ENCODE data around the gene EOLA2.
"Not testable (repeated sequence)": the region's sequence is repeated elsewhere in the genome, so short reads cannot be mapped to it uniquely, and the experiment has no call there.

Gene EOLA2

DNA sequence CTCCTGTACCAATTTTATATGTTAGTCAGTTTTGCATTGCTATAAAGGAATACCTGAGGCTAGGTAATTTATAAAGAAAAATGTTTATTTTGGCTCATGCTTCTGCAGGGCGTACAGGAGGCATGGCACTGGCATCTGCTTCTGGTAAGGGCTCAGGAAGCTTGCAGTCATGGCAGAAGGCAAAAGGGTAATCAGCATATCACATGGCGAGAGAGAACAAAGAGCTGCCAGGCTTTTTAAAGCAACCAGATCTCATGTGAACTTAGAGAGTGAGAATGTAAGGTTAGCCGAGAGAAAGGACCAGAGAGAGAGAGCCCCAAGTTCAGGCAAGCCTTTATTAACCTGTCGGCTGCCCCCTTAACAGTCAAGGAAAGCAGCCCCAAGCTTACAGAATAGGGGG is 14.5 kb downstream of the EOLA2 start:
- H3K27ac Mint-ChIP-seq; H3K9me3 Mint-ChIP-seq; H3K4me3 Mint-ChIP-seq; H3K36me3 Mint-ChIP-seq (ENCODE audit: low read depth); H3K4me1 Mint-ChIP-seq; H3K27me3 Mint-ChIP-seq (ENCODE audit: low read depth, poor library complexity); DNase-seq: not testable (repeated sequence)

DNA sequence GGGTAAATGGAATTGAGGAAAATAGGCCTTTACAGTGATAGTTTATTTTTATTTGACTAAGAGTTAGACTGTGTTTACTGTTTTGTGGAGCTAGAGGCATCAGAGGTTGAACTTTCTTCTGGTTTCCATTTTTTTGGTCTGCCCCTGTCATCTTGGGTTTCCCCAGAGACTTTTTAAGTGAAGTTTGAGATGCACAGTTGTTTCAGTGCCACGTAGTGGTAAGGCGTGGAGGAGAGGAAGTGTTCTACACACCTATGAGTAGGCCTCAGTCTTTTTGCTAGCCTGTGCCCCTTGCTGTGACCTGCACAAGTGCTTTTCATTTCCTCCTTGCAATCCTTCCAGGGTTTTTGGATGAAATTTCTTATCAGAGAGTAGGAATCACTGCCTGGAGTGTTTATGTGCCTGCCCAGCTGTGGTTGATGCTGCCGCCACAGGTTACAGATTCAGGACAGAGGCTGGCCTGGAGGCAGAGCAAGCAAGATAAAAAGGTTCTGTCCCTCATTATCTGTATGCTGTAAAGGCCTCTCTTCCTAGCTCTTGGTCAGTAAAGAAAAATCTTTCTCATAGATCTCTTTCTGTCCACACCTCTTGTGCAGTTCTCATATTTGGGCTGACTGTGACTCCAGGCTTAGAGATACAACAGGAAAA is 21.4 kb downstream of the EOLA2 start:
- no peaks in the 10 kb centered on the region for H3K36me3 Mint-ChIP-seq (ENCODE audit: low read depth)
- H3K4me3 Mint-ChIP-seq, result no peak overlapping the region
- peaks cover 22% of the 10 kb centered on the region for H3K9me3 Mint-ChIP-seq
- no peaks in the 10 kb centered on the region for H3K27me3 Mint-ChIP-seq (ENCODE audit: low read depth, poor library complexity)
- TF ChIP-seq, protein P1, sequence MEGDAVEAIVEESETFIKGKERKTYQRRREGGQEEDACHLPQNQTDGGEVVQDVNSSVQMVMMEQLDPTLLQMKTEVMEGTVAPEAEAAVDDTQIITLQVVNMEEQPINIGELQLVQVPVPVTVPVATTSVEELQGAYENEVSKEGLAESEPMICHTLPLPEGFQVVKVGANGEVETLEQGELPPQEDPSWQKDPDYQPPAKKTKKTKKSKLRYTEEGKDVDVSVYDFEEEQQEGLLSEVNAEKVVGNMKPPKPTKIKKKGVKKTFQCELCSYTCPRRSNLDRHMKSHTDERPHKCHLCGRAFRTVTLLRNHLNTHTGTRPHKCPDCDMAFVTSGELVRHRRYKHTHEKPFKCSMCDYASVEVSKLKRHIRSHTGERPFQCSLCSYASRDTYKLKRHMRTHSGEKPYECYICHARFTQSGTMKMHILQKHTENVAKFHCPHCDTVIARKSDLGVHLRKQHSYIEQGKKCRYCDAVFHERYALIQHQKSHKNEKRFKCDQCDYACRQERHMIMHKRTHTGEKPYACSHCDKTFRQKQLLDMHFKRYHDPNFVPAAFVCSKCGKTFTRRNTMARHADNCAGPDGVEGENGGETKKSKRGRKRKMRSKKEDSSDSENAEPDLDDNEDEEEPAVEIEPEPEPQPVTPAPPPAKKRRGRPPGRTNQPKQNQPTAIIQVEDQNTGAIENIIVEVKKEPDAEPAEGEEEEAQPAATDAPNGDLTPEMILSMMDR (IDR thresholded peaks at IDR 0.05), result no peak
- H3K27ac Mint-ChIP-seq, result peak overlapping the region; percentile 35
- no peak for DNase-seq
- H3K4me1 Mint-ChIP-seq, result no peaks in the 10 kb centered on the region

DNA sequence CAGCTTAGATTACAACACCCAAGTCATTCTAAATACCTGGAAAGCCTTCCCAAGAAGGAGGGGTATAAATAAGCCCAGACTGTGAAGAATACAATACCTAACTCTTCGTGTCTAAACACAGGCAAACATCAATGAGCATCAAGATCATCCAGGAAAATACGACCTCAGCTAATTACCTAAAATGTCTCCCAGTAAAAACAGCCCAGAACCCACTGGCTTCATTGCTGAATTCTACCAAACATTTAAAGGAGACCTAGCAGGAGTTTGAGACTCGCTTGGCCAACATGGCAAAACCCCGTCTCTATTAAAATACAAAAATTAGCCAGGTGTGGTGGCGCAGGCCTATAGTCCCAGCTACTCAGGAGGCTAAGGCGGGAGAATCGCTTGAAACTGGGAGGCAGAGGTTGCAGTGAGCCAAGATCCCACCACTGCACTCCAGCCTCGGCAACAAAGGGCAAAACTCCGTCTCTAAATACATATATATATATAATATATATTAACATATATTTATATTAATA is 28.1 kb downstream of the EOLA2 start:
- H3K4me1 Mint-ChIP-seq, result peaks cover 7% of the 10 kb centered on the region
- TF ChIP-seq, protein P1 (IDR thresholded peaks at IDR 0.05), result no peak
- H3K4me3 Mint-ChIP-seq, result no peak overlapping the region
- no peaks in the 10 kb centered on the region for H3K36me3 Mint-ChIP-seq (ENCODE audit: low read depth)
- no peak overlapping the region for H3K27ac Mint-ChIP-seq
- no peak for DNase-seq
- H3K9me3 Mint-ChIP-seq, result peaks cover 56% of the 10 kb centered on the region
- no peaks in the 10 kb centered on the region for H3K27me3 Mint-ChIP-seq (ENCODE audit: low read depth, poor library complexity)

DNA sequence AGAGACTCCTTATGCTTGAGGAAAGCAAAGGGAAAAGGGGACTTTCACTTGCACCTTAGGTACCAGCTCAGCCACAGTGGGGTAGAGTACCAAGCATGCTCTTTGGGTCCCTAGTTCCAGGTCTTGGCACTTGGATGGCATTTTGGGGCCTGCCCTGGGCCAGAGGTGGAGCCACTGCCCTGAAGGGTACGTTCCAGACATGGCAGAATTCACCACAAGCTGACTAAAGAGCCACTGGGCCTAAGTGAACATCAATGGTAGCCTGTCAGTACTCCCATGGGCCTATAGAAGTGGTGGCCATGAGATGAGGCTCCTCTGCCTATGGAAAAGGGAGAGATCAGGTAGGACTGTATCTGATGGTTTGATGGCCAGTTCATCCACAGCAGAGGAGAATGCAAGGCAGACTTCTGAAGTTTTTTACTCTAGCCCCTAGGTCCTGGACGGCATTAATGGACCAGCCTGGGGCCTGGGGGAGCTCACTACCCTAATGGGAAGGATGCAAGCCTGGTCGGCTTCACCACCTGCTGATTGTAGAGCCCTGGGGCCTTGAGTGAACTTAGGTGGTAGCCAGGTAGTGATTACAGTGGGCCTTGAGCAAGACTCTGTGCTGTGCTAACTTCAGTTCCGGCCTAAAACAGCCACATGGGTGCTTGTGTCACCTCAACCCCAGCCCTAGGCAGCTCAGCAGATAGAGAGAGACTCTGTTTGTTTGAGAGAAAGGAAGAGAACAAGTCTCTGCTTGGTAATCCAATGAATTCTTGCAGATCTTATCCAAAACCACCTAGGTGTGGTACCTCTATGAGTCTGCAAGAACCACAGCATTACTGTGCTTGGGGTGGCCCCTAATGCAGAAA is 28.7 kb downstream of the EOLA2 start:
- H3K4me1 Mint-ChIP-seq, result peaks cover 12% of the 10 kb centered on the region
- H3K36me3 Mint-ChIP-seq (ENCODE audit: low read depth), result no peaks in the 10 kb centered on the region
- DNase-seq, result no peak
- TF ChIP-seq, protein P1 (IDR thresholded peaks at IDR 0.05), result no peak
- H3K27me3 Mint-ChIP-seq (ENCODE audit: low read depth, poor library complexity), result no peaks in the 10 kb centered on the region
- no peak overlapping the region for H3K4me3 Mint-ChIP-seq
- H3K27ac Mint-ChIP-seq, result no peak overlapping the region
- peaks cover 60% of the 10 kb centered on the region for H3K9me3 Mint-ChIP-seq

DNA sequence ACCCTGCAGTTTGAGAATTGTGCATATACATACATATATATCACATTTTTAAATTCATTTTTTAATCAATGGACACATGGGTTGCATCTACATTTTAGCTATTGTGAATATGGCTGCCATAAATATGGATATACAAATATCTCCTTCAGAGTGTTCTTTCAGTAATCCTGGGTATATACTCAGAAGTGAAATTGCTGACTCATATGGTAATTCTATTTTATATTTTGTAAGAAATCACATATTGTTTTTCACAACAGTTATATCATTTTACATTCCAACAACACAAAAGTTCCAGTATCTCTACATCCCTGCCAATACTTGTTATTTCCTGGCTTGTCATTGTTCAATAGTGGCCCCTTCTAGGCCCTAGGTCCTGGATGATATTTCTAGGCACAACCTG is 29.6 kb downstream of the EOLA2 start:
- Mint-ChIP-seq H3K27me3 (ENCODE audit: low read depth, poor library complexity) (no peaks in the 10 kb centered on the region), H3K4me3 (no peak overlapping the region), H3K36me3 (ENCODE audit: low read depth) (no peaks in the 10 kb centered on the region), H3K4me1 (peaks cover 20% of the 10 kb centered on the region), H3K9me3 (peaks cover 58% of the 10 kb centered on the region), H3K27ac (no peak overlapping the region)
- DNase-seq, result no peak
- TF ChIP-seq, protein P1 (IDR thresholded peaks at IDR 0.05), result no peak

DNA sequence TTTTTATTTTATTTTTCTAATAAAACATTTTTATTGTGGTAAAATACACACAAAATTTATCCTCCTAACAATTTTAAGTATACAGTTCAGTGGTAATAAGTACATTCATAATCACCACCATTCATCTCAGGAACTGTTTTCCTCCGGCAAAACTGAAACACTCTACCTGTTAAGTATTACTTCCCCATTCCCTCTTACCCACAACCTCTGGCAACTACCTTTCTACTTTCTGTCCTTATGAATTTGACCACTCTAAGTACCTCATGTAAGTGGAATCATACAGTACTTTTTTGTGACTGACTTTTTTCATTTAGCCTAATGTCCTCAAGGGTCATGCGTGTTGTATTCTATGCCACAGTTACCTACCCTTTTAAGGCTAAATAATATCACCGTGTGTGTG is 30.0 kb downstream of the EOLA2 start:
- TF ChIP-seq, protein P1 (IDR thresholded peaks at IDR 0.05), result no peak
- no peaks in the 10 kb centered on the region for H3K36me3 Mint-ChIP-seq (ENCODE audit: low read depth)
- peaks cover 25% of the 10 kb centered on the region for H3K4me1 Mint-ChIP-seq
- no peak for DNase-seq
- no peak overlapping the region for H3K4me3 Mint-ChIP-seq
- no peak overlapping the region for H3K27ac Mint-ChIP-seq
- H3K9me3 Mint-ChIP-seq, result peaks cover 58% of the 10 kb centered on the region
- no peaks in the 10 kb centered on the region for H3K27me3 Mint-ChIP-seq (ENCODE audit: low read depth, poor library complexity)
